ENCODE data around the gene SRSF1.
"Not testable (repeated sequence)": the region's sequence is repeated elsewhere in the genome, so short reads cannot be mapped to it uniquely, and the experiment has no call there.

Gene SRSF1

DNA sequence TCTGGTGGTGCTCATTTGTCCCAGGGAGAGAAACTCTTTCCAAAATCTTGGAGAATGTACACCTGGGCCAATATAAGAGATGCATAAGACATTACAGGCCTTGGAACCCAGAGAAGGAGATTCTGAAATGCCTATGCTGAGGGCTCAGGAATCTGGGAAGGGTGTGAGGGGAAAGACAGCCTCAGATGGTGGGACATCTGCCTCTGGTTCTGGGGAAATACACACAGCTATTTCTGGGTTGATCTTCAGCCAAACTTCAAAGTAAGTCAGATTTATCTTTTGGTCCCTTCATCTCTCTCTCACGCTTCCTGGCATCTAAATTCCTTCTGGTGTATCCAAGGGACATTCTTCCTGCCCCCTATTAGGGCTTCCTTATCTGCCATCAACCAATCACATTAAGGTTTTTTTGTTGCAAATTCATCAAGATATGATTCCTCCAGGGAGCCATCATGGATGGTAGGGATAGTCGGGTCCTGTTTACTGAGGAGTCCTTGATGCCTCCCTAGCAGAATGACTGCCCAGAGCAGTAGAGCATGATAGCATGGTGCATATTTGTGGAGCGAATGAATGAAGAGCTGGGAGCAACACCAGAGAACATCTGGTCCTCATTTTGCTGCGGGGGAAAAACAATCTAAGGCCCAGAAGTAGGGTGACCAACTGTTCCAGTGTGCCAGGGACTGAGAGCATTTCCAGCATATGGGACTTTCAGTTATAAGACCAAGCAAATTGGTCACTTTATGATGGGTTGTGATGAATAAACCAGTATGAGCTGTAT lies 40.5 kb upstream of the SRSF1 start:
- H3K9ac ChIP-seq (ENCODE audit: insufficient read length), result no peak overlapping the region
- no peak overlapping the region for H3K27ac ChIP-seq
- H3K4me3 ChIP-seq, result no peak overlapping the region
- H3K9me3 ChIP-seq (ENCODE audit: low read depth, low read length), result no peaks in the 10 kb centered on the region
- TF ChIP-seq POLR2AphosphoS5 (IDR thresholded peaks at IDR 0.05; ENCODE audit: borderline replicate concordance, low read depth, low read length), result no peak
- no peak for TF ChIP-seq FOXP2 (optimal IDR thresholded peaks at IDR 0.05; ENCODE audit: control extremely low read depth, extremely low read length, insufficient read depth)
- TF ChIP-seq EZH2 (IDR thresholded peaks at IDR 0.05), result no peak
- no peaks in the 10 kb centered on the region for H3K36me3 ChIP-seq (ENCODE audit: insufficient read depth, low read length)
- DNase-seq (ENCODE audit: low read depth, low spot score), result no peak

DNA sequence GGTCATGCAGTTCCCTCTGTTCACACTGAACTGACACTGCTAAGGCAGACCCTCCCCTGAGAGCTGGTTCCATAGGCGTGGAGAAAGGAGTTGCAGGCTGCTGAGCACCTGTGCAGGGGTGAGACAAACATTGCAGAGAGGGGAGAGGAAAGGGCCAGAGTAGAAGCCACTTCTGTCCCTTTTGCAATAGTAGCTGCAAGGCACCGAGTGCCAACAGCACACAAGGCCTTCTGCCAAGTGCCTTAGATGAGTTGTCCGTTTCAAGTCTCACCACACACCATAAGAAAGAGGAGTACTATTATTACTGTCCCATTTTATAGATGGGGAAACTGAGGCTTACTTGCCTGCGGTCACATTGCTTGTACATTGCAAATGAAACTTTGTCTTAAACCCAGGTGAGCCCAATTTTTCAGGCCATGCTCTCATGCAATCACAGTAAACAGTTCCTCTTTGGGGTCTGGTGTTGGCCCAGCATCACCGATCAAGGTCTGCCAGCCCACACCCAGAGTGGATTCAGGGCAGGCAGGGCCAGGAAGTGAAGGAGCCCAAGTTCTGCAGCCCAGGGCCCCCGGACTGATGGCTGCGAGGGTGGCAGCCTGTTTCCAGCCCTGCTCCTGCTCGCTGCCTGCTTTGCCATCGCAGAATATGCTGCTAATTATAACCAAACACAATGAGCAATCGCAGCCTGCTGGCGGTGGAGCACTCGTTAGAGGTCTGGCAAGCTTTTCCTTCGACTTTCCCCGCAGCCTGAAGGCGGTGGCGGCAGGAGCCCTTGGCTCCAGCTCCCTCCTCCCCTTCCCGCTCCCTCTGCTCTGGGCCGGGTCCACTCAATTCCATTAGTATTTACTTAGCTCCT lies 39.4 kb upstream of the SRSF1 start:
- no peak for TF ChIP-seq FOXP2 (optimal IDR thresholded peaks at IDR 0.05; ENCODE audit: control extremely low read depth, extremely low read length, insufficient read depth)
- TF ChIP-seq POLR2AphosphoS5 (IDR thresholded peaks at IDR 0.05; ENCODE audit: borderline replicate concordance, low read depth, low read length), result no peak
- no peak for TF ChIP-seq EZH2 (IDR thresholded peaks at IDR 0.05)
- Histone ChIP-seq H3K9ac (ENCODE audit: insufficient read length) (no peak overlapping the region), H3K36me3 (ENCODE audit: insufficient read depth, low read length) (no peaks in the 10 kb centered on the region), H3K27ac (no peak overlapping the region), H3K4me3 (no peak overlapping the region), H3K9me3 (ENCODE audit: low read depth, low read length) (no peaks in the 10 kb centered on the region)
- DNase-seq (ENCODE audit: low read depth, low spot score), result no peak

DNA sequence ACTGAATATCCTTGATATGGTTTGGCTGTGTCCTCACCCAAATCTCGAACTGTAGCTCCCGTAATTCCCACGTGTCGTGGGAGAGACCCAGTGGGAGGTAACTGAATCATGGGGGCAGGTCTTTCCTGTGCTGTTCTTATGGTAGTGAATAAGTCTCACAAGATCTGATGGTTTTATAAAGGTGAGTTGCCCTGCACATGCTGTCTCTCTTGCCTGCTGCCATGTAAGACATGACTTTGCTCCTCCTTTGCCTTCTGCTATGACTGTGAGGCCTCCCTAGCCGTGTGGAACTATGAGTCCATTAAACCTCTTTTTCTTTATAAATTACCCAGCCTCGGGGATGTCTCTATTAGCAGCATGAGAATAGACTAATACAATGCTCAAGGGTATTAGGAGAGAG lies 37.2 kb upstream of the SRSF1 start:
- H3K9me3 ChIP-seq (ENCODE audit: low read depth, low read length); H3K36me3 ChIP-seq (ENCODE audit: insufficient read depth, low read length); H3K9ac ChIP-seq (ENCODE audit: insufficient read length); H3K27ac ChIP-seq; DNase-seq (ENCODE audit: low read depth, low spot score); H3K4me3 ChIP-seq: not testable (repeated sequence)

DNA sequence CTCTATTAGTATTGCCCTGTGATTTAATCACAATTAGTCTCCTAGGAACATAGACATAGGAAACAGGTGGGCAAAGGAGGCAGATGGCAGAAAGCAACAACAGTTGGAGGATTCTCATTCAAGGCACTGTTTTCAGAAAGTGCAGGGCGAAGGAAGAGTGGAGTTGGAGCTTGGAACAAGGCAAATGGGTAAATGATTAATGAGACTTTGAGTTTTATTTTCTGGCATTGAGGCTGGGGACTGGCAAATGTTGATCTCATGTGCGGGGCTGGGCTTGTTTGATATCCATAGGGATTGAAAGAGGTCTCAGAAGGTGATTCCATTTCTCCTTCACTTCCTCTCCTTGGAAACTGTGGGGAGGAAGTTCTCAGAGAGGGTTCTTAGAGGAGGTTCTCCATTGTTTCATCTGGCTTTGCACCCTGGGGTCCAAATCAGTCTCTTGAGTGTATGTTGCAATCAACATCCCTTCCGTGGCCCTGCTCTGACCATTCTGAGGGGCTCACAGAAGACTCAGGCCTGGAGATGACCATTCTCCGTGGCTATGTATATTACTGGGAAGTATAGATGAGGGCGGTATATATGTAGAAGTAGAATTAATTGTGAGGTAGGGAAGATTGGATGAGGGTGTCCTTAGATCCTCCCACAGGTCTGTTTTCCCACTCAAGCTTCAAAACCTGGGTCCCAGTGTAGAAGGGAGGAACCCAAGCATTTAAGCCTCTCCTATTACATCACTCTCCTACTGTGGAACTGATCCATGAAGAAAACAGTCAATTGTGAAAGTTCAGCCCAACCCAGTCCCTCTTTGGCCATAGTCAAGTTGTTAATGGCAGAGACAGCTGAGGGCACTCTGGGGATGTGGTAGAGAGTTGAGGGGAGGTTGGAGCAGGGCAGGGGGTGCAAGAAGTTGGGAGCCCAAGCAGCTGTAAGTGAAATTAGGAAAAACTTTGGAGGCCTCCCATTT lies 36.5 kb upstream of the SRSF1 start:
- Histone ChIP-seq H3K9me3 (ENCODE audit: low read depth, low read length) (no peaks in the 10 kb centered on the region), H3K36me3 (ENCODE audit: insufficient read depth, low read length) (no peaks in the 10 kb centered on the region), H3K4me3 (no peak overlapping the region), H3K9ac (ENCODE audit: insufficient read length) (no peak overlapping the region), H3K27ac (no peak overlapping the region)
- DNase-seq (ENCODE audit: low read depth, low spot score), result no peak
- TF ChIP-seq POLR2AphosphoS5 (IDR thresholded peaks at IDR 0.05; ENCODE audit: borderline replicate concordance, low read depth, low read length), result no peak
- TF ChIP-seq FOXP2 (optimal IDR thresholded peaks at IDR 0.05; ENCODE audit: control extremely low read depth, extremely low read length, insufficient read depth), result no peak
- no peak for TF ChIP-seq EZH2 (IDR thresholded peaks at IDR 0.05)

DNA sequence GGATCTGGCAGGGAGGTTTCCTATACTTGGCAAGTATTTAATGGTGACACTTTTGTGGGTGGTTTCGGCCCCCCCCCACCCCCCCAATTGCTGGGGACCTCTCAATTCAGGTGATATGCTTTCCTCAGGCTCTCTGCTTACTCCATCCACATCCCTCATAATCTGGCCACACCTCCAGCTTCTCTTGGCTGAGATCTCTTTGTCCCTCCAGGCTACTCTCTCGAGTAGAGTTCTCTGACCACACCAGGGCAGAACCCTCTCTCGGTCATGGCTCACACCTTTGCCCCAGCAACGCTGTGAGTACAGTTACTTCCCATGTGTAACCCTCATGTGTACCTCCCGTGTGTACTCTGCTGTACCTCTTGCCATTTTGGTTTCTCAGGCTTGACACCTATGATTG lies 34.1 kb upstream of the SRSF1 start:
- no peak for TF ChIP-seq FOXP2 (optimal IDR thresholded peaks at IDR 0.05; ENCODE audit: control extremely low read depth, extremely low read length, insufficient read depth)
- no peak for TF ChIP-seq POLR2AphosphoS5 (IDR thresholded peaks at IDR 0.05; ENCODE audit: borderline replicate concordance, low read depth, low read length)
- no peak for TF ChIP-seq EZH2 (IDR thresholded peaks at IDR 0.05)
- no peak for DNase-seq (ENCODE audit: low read depth, low spot score)
- Histone ChIP-seq H3K9me3 (ENCODE audit: low read depth, low read length) (no peaks in the 10 kb centered on the region), H3K36me3 (ENCODE audit: insufficient read depth, low read length) (no peaks in the 10 kb centered on the region), H3K9ac (ENCODE audit: insufficient read length) (no peak overlapping the region), H3K27ac (no peak overlapping the region), H3K4me3 (no peak overlapping the region)

DNA sequence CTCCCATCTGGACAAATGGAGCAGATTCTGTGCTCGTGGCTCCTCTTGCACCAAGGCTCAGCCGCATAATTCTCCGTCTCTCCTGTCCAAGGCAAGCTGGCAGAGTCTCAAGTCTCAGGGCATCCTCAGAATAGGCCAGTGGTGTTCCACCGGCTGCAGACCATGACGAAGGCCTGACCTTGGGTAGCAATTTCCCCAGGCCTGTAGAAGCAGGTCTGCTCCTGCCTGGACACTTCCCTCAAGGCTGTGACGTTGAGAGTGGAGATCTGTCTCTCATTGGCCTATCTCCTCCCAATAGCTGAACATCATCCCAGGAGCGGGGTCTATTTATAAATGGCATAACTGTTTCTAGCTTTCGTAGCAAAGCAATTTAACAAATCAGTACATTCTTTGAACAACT lies 33.3 kb upstream of the SRSF1 start:
- DNase-seq (ENCODE audit: low read depth, low spot score), result no peak
- TF ChIP-seq EZH2 (IDR thresholded peaks at IDR 0.05), result no peak
- Histone ChIP-seq H3K4me3 (no peak overlapping the region), H3K9me3 (ENCODE audit: low read depth, low read length) (no peaks in the 10 kb centered on the region), H3K9ac (ENCODE audit: insufficient read length) (no peak overlapping the region), H3K36me3 (ENCODE audit: insufficient read depth, low read length) (no peaks in the 10 kb centered on the region), H3K27ac (no peak overlapping the region)

DNA sequence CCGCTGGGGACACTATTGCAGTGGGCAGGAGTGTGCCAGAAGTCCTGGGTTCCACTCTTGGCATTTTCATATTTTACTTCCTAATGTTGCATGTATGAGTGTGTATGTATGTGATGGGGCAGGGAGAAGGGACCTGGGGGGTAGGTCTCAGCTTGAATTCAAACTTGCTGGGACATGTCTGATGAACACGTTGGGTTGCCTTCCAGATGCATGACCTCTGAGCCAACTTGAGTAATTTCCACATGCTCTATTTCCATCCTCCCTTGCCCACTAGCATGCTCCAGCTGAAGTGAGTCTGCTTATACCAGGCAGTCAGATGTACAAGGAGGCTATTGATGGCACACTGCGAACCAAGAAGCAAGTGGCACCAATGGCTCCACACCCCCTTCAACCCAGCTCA lies 32.9 kb upstream of the SRSF1 start:
- no peak for DNase-seq (ENCODE audit: low read depth, low spot score)
- no peak for TF ChIP-seq POLR2AphosphoS5 (IDR thresholded peaks at IDR 0.05; ENCODE audit: borderline replicate concordance, low read depth, low read length)
- TF ChIP-seq EZH2 (IDR thresholded peaks at IDR 0.05), result no peak
- TF ChIP-seq FOXP2 (optimal IDR thresholded peaks at IDR 0.05; ENCODE audit: control extremely low read depth, extremely low read length, insufficient read depth), result no peak
- H3K27ac ChIP-seq, result no peak overlapping the region

More for the DNA sequence above, 32.9 kb upstream of the SRSF1 start:
- H3K36me3 ChIP-seq (ENCODE audit: insufficient read depth, low read length), result no peaks in the 10 kb centered on the region
- no peaks in the 10 kb centered on the region for H3K9me3 ChIP-seq (ENCODE audit: low read depth, low read length)
- no peak overlapping the region for H3K4me3 ChIP-seq
- H3K9ac ChIP-seq (ENCODE audit: insufficient read length), result no peak overlapping the region

All from SK-N-MC (cell line).